H1 (cell line): Measurements from ENCODE around the gene RPS6KA2. TPM values are rescaled to one million over a fixed set of nuclear protein-coding genes. Genes with fewer than 3 reads are reported as not detected.

Experiments
- CTCF ChIA-PET: fragments of 300-600 bp; sonication (Branson Sonifier 250); formaldehyde crosslinking; loops from one replicate; lab custom pipeline; 2021; ENCODE audit not compliant: partially characterized antibody; lab: Charles Lee
- POLR2A ChIA-PET: fragments of 300-600 bp; sonication (Branson Sonifier 250); formaldehyde crosslinking; loops from one replicate; lab custom pipeline; 2021; ENCODE audit warnings: inconsistent platforms; ENCODE audit not compliant: partially characterized antibody; lab: Charles Lee
- DNase-seq, 2 experiments: peaks; one replicate each; pipeline versions ENCODE4 v3.0.0 to v3.0.0-alpha.2; 2010 to 2022; ENCODE audit warnings: low spot score in 2 of 2, low read depth in 1 of 2, mixed read lengths in 1 of 2
- FAIRE-seq: peaks from 2 replicates; lab custom pipeline; 2011; peaks lifted over from hg19 to GRCh38; lab: Jason Lieb, UNC
- H2AFZ ChIP-seq: 2 replicates; pipeline ENCODE4 v1.8.1; 2012; ENCODE audit warnings: low read length, inconsistent platforms
- H2AK5ac ChIP-seq: 2 replicates; pipeline ENCODE4 v1.6.1; 2013; ENCODE audit warnings: low read depth, low read length
- H2BK120ac ChIP-seq: replicated peaks from 2 replicates; pipeline ENCODE3; 2013; ENCODE audit warnings: low read depth, low read length, inconsistent platforms
- H2BK12ac ChIP-seq: 2 replicates; pipeline ENCODE4 v1.6.1; 2013; ENCODE audit warnings: low read depth, low read length
- H2BK15ac ChIP-seq: 2 replicates; pipeline ENCODE4 v1.6.1; 2013; ENCODE audit warnings: low read length
- H2BK20ac ChIP-seq: 2 replicates; pipeline ENCODE4 v1.6.1; 2013; ENCODE audit warnings: low read length
- H2BK5ac ChIP-seq: 2 replicates; pipeline ENCODE4 v1.6.1; 2013; ENCODE audit warnings: low read depth, low read length
- H3K14ac ChIP-seq: 2 replicates; pipeline ENCODE4 v1.6.1; 2013; ENCODE audit warnings: inconsistent platforms; ENCODE audit not compliant: insufficient read length
- H3K18ac ChIP-seq: 2 replicates; pipeline ENCODE4 v1.6.1; 2013; ENCODE audit warnings: low read length; ENCODE audit errors: extremely low read depth
- H3K23ac ChIP-seq: 2 replicates; pipeline ENCODE4 v1.6.1; 2013; ENCODE audit warnings: inconsistent platforms; ENCODE audit not compliant: insufficient read length
- H3K23me2 ChIP-seq: 2 replicates; pipeline ENCODE4 v1.6.1; 2013; ENCODE audit warnings: low read depth, low read length
- H3K27ac ChIP-seq: 2 replicates; pipeline ENCODE4 v1.6.1; 2011; ENCODE audit warnings: low read depth, low read length, inconsistent platforms
- H3K27me3 ChIP-seq, 4 experiments: replicated peaks in 1 of 4; 1 replicate in 1 of 4; 2 replicates in 3 of 4; pipeline versions ENCODE4 v1.6.1 to v1.8.1; 2011 to 2013; ENCODE audit warnings: low read length in 3 of 4, mild to moderate bottlenecking in 3 of 4, inconsistent platforms in 2 of 4, mixed read lengths in 2 of 4, moderate library complexity in 1 of 4; ENCODE audit not compliant: control insufficient read depth in 3 of 4, insufficient read depth in 3 of 4; ENCODE audit errors: extremely low read depth in 1 of 4
- H3K36me3 ChIP-seq, 4 experiments: 2 replicates each; pipeline versions ENCODE4 v1.6.1 to v1.8.1; 2011 to 2013; ENCODE audit warnings: mild to moderate bottlenecking in 4 of 4, low read length in 3 of 4, moderate library complexity in 2 of 4, control low read depth in 1 of 4, inconsistent platforms in 1 of 4; ENCODE audit not compliant: insufficient read depth in 4 of 4, control insufficient read depth in 2 of 4
- H3K4ac ChIP-seq: replicated peaks from 2 replicates; pipeline ENCODE3; 2013; ENCODE audit warnings: low read length, low read depth, mixed read lengths, inconsistent platforms; ENCODE audit not compliant: insufficient read length
- H3K4me1 ChIP-seq, 4 experiments: replicated peaks in 1 of 4; 1 replicate in 1 of 4; 2 replicates in 3 of 4; pipeline versions ENCODE4 v1.6.1 to v1.8.1; 2011 to 2013; ENCODE audit warnings: low read length in 3 of 4, inconsistent platforms in 2 of 4, mixed read lengths in 1 of 4; ENCODE audit not compliant: insufficient read depth in 4 of 4, control insufficient read depth in 3 of 4
- H3K4me2 ChIP-seq, 2 experiments: 2 replicates each; pipeline versions ENCODE4 v1.6.1 to v1.8.1; 2011 to 2013; ENCODE audit warnings: low read depth in 2 of 2, low read length in 2 of 2, control low read depth in 1 of 2, inconsistent platforms in 1 of 2, mild to moderate bottlenecking in 1 of 2; ENCODE audit not compliant: insufficient read depth in 1 of 2
- H3K4me3 ChIP-seq, 4 experiments: fragments of 200-600, 300-600 bp in 1 of 4; sonication (generic), shearing (Covaris generic), sonication (Bioruptor Twin) in 1 of 4; 2 replicates each; pipeline versions ENCODE4 v1.5.1 to v1.8.1; 2011 to 2016; ENCODE audit warnings: low read length in 4 of 4, low read depth in 3 of 4, control low read depth in 2 of 4, inconsistent platforms in 2 of 4, mild to moderate bottlenecking in 2 of 4, mixed read lengths in 1 of 4, moderate library complexity in 1 of 4; ENCODE audit not compliant: insufficient read depth in 2 of 4; ENCODE audit errors: extremely low read depth in 1 of 4
- H3K56ac ChIP-seq: replicated peaks from 2 replicates; pipeline ENCODE3; 2013; ENCODE audit warnings: low read depth, mild to moderate bottlenecking, mixed read lengths, low read length, inconsistent platforms; ENCODE audit not compliant: insufficient read length
- H3K79me1 ChIP-seq: 2 replicates; pipeline ENCODE4 v1.6.1; 2013; ENCODE audit warnings: low read depth, low read length, control low read depth
- H3K79me2 ChIP-seq, 2 experiments: 2 replicates each; pipeline versions ENCODE4 v1.6.1 to v1.8.1; 2012 to 2013; ENCODE audit warnings: low read length in 2 of 2, mild to moderate bottlenecking in 2 of 2, inconsistent platforms in 1 of 2; ENCODE audit not compliant: insufficient read depth in 2 of 2, control insufficient read depth in 1 of 2
- H3K9ac ChIP-seq, 4 experiments: replicated peaks in 1 of 4; 1 replicate in 1 of 4; 2 replicates in 3 of 4; pipeline versions ENCODE4 v1.6.1 to v1.8.1; 2011 to 2013; ENCODE audit warnings: low read depth in 3 of 4, low read length in 3 of 4, control low read depth in 2 of 4, mild to moderate bottlenecking in 2 of 4, moderate library complexity in 2 of 4, inconsistent platforms in 1 of 4; ENCODE audit errors: extremely low read depth in 1 of 4
- H3K9me3 ChIP-seq, 2 experiments: 2 replicates each; pipeline versions ENCODE4 v1.6.1 to v1.8.1; 2012 to 2013; ENCODE audit warnings: mild to moderate bottlenecking in 2 of 2, moderate library complexity in 2 of 2, control low read depth in 1 of 2, inconsistent platforms in 1 of 2, low read depth in 1 of 2, low read length in 1 of 2, mixed read lengths in 1 of 2; ENCODE audit not compliant: insufficient read depth in 2 of 2
- H4K20me1 ChIP-seq, 2 experiments: replicated peaks in 1 of 2; 2 replicates each; pipeline versions ENCODE3 to v1.8.1; 2011 to 2013; ENCODE audit warnings: inconsistent platforms in 2 of 2, low read length in 2 of 2, mild to moderate bottlenecking in 1 of 2; ENCODE audit not compliant: insufficient read depth in 2 of 2, control insufficient read depth in 1 of 2
- H4K5ac ChIP-seq: 2 replicates; pipeline ENCODE4 v1.6.1; 2013; ENCODE audit warnings: low read length, low read depth, mixed read lengths, inconsistent platforms; ENCODE audit not compliant: insufficient read length
- H4K8ac ChIP-seq: 2 replicates; pipeline ENCODE4 v1.8.0; 2013; ENCODE audit warnings: mild to moderate bottlenecking, moderate library complexity, low read length, inconsistent platforms; ENCODE audit not compliant: insufficient read depth; ENCODE audit errors: extremely low read depth
- H4K91ac ChIP-seq: replicated peaks from 2 replicates; pipeline ENCODE3; 2013; ENCODE audit warnings: low read length, mixed read lengths, inconsistent platforms; ENCODE audit not compliant: insufficient read length
- EP300 ChIP-seq, 2 experiments: IDR thresholded peaks; 1 replicate in 1 of 2; 2 replicates in 1 of 2; pipeline ENCODE4 v1.6.1; 2011 to 2012; ENCODE audit warnings: low read depth in 2 of 2, low read length in 2 of 2, mild to moderate bottlenecking in 2 of 2, borderline replicate concordance in 1 of 2, inconsistent platforms in 1 of 2, moderate library complexity in 1 of 2
- FOSL1 ChIP-seq: IDR thresholded peaks from 2 replicates; pipeline ENCODE4 v1.6.1; 2011; ENCODE audit warnings: mild to moderate bottlenecking, low read depth, low read length, moderate library complexity; ENCODE audit not compliant: insufficient read depth
- RNF2 ChIP-seq: fragments of 200-900, 300-1000 bp; sonication (generic); IDR thresholded peaks from 2 replicates; pipeline ENCODE4 v1.7.1; 2016; ENCODE audit warnings: borderline replicate concordance, low read depth, mild to moderate bottlenecking, antibody characterized with exemption, low read length; ENCODE audit not compliant: poor library complexity, severe bottlenecking; ENCODE audit errors: missing control alignments
- WGBS, 2 experiments: shearing (Covaris generic) in 1 of 2; methylation state at CpG; one replicate each; pipeline versions ENCODE4 v1.1.6 to v1.1.7; 2013 to 2015; ENCODE audit warnings: low lambda C conversion rate in 2 of 2, mixed read lengths in 2 of 2, inconsistent platforms in 1 of 2, low coverage in 1 of 2, missing lambda C conversion rate in 1 of 2; ENCODE audit not compliant: insufficient replicate concordance in 2 of 2, insufficient coverage in 1 of 2, insufficient read length in 1 of 2; ENCODE audit errors: extremely low coverage in 1 of 2, missing lambda C conversion rate in 1 of 2; 5-methylcytosine and 5-hydroxymethylcytosine counted together
- polyA plus RNA-seq, 7 experiments: library from polyadenylated mRNA; depleted of rRNA in 3 of 7; stranded (reverse) in 5 of 7; unstranded in 2 of 7; fragments of >200 nt in 5 of 7; fragments of 200-250 nt in 2 of 7; gene quantifications; 1 replicate in 5 of 7; 2 replicates in 1 of 7; 4 replicates in 1 of 7; pipeline versions ENCODE4 v1.2.1 to v1.2.3, GENCODE V29; 2011 to 2013; ENCODE audit warnings: missing spikeins in 2 of 7, mixed read lengths in 2 of 7
- total RNA-seq: library from RNA; stranded (reverse); fragmentation: NEBNext Ultra II Directional; extraction: Animal tissue kit (Norgen Biotek cat#: 25700); gene quantifications from 2 replicates; pipeline ENCODE4 v1.2.1, GENCODE V29; 2021

Gene RPS6KA2
- total and polyA plus RNA-seq, 2 of the 8 experiments (the other 6 are each of a cell fraction or from before 2014, with no cell fraction given): 8.8 to 25.7 TPM

DNA sequence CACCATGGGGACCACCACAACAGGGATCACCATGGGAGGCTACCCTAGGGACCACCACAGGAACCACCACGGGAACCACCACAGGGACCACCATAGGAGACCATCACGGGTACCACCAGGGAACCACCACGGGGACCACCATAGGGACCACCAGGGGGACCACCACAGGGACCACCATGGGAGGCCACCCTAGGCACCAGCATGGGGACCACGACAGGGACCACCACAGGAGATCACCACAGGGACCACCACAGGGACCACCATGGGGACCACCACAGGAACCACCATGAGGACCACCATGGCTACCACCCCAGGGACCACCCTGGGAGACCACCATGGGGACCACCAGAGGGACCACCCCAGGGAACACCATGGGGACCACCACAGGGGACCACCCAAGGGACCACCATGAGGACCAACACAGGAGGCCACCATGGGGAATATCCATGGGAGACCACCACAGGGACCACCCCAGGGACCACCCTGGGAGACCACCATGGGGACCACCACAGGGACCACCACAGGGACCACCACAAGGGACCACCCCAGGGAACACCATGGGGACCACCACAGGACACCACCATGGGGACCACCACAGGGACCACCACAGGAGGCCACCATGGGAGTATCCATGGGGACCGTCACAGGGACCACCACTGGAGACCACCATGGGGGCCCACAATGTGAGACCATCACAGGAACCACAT lies 176.7 kb downstream of the RPS6KA2 start:
- H2BK20ac ChIP-seq: no peak overlapping the region
- FAIRE-seq: no peak

More for the DNA sequence above, 176.7 kb downstream of the RPS6KA2 start:
- no peak overlapping the region for H2BK15ac ChIP-seq
- H3K79me1 ChIP-seq: no peaks in the 10 kb centered on the region
- H3K14ac ChIP-seq: no peak overlapping the region
- no peak overlapping the region for H2BK120ac ChIP-seq
- no peaks in the 10 kb centered on the region for H3K27me3 ChIP-seq
- ChIA-PET POLR2A (no interaction called here), CTCF (no interaction called here)
- no peak overlapping the region for H2AK5ac ChIP-seq
- no peak overlapping the region for H3K4ac ChIP-seq
- H3K36me3 ChIP-seq: peaks cover 0 to 23% (median 2%) of the 10 kb centered on the region in 4 experiments; a peak in 4 of 8 replicates
- TF ChIP-seq FOSL1 (no peak), RNF2 (no peak), EP300 (IDR thresholded peaks at IDR 0.05; ENCODE audit: borderline replicate concordance in 1 of 2, low read depth in 2 of 2, low read length in 2 of 2) (no peak)
- no peak overlapping the region for H3K56ac ChIP-seq
- H3K4me3 ChIP-seq: no peak overlapping the region
- H3K18ac ChIP-seq: no peak overlapping the region
- H3K23ac ChIP-seq: no peak overlapping the region
- H3K9me3 ChIP-seq: peaks cover 0 to 3% of the 10 kb centered on the region in 2 experiments; a peak in 1 of 4 replicates
- no peaks in the 10 kb centered on the region for H3K4me1 ChIP-seq
- no peak overlapping the region for H3K27ac ChIP-seq
- no peaks in the 10 kb centered on the region for H3K79me2 ChIP-seq
- no peak overlapping the region; the same call in 1 of the 2 replicates for H4K8ac ChIP-seq
- H2AFZ ChIP-seq: no peak overlapping the region
- DNase-seq: no peak
- 83% methylated on average over 5 of the region's 5 CpGs; no CpG with 5 or more reads in 1 of the 2 experiments for WGBS, 2 experiments
- H3K23me2 ChIP-seq: no peaks in the 10 kb centered on the region
- no peak overlapping the region for H2BK12ac ChIP-seq
- H4K20me1 ChIP-seq: no peaks in the 10 kb centered on the region
- H3K4me2 ChIP-seq: no peak overlapping the region
- H2BK5ac ChIP-seq: no peak overlapping the region
- H4K91ac ChIP-seq: no peak overlapping the region
- H4K5ac ChIP-seq: no peak overlapping the region
- no peak overlapping the region for H3K9ac ChIP-seq
